Omental fat pad (tissue), 4 donors: Measurements from ENCODE around the gene GREB1L. TPM values are rescaled to one million over a fixed set of nuclear protein-coding genes. Genes with fewer than 3 reads are reported as not detected.

Experiments used
- ATAC-seq: fragments of 150-250 bp; one replicate; pipeline ENCODE4 v1.9.1; 2016; ENCODE audit warnings: mild to moderate bottlenecking, moderate library complexity; ENCODE audit not compliant: low FRiP score
- DNase-seq: peaks from one replicate; pipeline ENCODE4 v3.0.0-alpha.2; 2019; ENCODE audit warnings: low spot score
- total RNA-seq, 4 donors: library from RNA; depleted of rRNA; stranded (reverse); fragments of >200 nt; gene quantifications; one replicate each; pipeline ENCODE4 v1.1.0, GENCODE V29; 2016
- TF ChIP-seq, protein P1 (sequence below), 3 donors: fragments of 450-650 bp; IDR thresholded peaks; one replicate each; pipeline ENCODE4 v1.5.1; 2016 to 2017; ENCODE audit warnings: antibody characterized with exemption in 3 of 3, mild to moderate bottlenecking in 3 of 3, moderate library complexity in 2 of 3

GREB1L gene
- total RNA-seq, 4 donors from 2014 or later = 6.0 to 29.5 (median 21.7) TPM

- ATAC-seq (no peak), DNase-seq (no peak)
- TF ChIP-seq, protein P1, sequence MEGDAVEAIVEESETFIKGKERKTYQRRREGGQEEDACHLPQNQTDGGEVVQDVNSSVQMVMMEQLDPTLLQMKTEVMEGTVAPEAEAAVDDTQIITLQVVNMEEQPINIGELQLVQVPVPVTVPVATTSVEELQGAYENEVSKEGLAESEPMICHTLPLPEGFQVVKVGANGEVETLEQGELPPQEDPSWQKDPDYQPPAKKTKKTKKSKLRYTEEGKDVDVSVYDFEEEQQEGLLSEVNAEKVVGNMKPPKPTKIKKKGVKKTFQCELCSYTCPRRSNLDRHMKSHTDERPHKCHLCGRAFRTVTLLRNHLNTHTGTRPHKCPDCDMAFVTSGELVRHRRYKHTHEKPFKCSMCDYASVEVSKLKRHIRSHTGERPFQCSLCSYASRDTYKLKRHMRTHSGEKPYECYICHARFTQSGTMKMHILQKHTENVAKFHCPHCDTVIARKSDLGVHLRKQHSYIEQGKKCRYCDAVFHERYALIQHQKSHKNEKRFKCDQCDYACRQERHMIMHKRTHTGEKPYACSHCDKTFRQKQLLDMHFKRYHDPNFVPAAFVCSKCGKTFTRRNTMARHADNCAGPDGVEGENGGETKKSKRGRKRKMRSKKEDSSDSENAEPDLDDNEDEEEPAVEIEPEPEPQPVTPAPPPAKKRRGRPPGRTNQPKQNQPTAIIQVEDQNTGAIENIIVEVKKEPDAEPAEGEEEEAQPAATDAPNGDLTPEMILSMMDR (IDR thresholded peaks at IDR 0.05) = no peak
Measured at GRCh38 chr18:21383031-21383430, 141.0 kb downstream of the GREB1L start.

DNA sequence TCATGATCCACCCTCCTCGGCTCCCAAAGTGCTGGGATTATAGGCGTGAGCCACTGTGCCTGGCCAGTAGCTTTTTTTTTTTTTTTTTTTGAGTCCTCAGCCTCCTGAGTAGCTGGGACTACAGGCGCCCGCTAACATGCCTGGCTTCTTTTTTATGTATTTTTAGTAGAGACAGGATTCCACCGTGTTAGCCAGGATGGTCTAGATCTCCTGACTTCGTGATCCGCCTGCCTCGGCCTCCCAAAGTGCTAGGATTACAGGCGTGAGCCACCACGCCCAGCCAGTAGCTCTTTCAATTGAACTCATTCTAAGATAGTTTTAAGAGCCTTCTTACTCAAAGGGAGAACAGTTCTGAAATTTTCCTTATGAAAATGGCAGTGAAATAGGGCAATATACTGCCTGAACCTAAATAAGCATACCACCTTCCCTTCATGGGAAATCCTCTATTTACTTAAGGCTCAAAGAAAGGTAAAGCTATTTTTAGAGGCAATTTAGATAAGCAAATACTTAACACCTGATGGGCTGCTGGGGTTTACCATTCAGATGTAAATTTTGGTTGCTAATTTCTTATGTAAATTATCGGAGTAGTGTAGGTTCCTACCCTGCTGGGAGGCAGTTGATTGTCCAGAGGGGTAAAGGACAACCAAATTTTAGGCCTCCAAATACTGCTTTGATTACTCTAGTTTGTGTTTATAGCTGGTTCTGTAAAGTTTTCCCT lies 144.7 kb downstream of the GREB1L start:
- ATAC-seq = no peak
- no peak for DNase-seq
- TF ChIP-seq, protein P1 (IDR thresholded peaks at IDR 0.05) = no peak

- DNase-seq = no peak
- ATAC-seq = no peak
- TF ChIP-seq, protein P1 (IDR thresholded peaks at IDR 0.05) = no peak
Measured at GRCh38 chr18:21387886-21388285, 145.9 kb downstream of the GREB1L start.

GRCh38 chr18:21389283-21389682 lies 147.3 kb downstream of the GREB1L start:
- TF ChIP-seq, protein P1 (IDR thresholded peaks at IDR 0.05) = no peak
- ATAC-seq (no peak), DNase-seq (no peak)

- DNase-seq (no peak), ATAC-seq (no peak)
- TF ChIP-seq, protein P1 (IDR thresholded peaks at IDR 0.05) = no peak
Measured at GRCh38 chr18:21389903-21390302, 147.9 kb downstream of the GREB1L start.

DNA sequence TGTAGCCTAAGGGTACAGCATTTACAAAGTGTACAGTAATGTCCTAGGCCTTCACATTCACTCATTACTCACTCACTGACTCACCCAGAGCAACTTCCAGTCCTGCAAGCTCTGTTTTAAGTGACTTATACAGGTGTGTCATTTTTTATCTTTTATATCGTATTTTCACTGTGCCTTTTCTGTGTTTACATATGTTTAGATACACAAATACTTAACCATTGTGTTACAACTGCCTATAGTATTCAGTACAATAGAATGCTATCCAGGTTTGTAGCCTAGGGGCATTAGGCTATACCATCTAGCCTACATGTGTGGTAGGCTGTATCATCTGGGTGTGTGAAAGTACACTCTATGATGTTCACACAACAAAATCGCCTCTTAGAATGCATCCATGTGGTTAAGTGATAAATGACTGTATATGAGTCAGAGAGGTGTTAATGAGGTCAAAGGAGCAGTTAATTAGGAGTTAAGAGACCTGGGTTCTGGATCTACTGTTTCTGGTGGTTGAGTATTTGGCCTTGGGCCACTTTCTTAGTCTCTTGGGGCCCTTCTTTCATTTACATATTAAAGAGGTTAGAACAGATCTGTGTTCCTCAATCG lies 149.1 kb downstream of the GREB1L start:
- DNase-seq = no peak
- ATAC-seq = no peak
- TF ChIP-seq, protein P1 (IDR thresholded peaks at IDR 0.05) = no peak

DNA sequence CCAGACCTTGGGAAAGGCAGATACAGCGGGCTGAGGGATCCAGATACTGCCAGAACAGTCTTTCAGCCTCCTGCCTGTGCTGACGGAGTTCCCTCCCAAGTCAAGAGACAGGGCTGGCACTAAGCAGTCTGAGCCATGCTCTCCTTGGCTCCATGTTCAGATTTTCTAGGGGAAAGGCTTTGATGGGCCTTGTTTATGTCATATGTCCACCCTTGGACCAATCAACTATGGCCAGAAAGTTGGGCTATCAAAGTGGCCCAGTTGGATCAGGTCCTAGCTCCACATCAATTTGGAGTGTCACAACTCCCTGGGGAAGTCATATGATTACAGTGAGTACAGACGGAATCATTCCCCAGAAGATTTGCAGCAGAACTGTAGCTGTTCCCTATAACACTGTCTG lies 152.0 kb downstream of the GREB1L start:
- TF ChIP-seq, protein P1 (IDR thresholded peaks at IDR 0.05) = no peak
- no peak for DNase-seq
- ATAC-seq = peak; percentile 62
